CD4-positive, alpha-beta T cell treated with Interleukin-2 at 100 ng/mL for 4 hours (primary cell): Measurements from ENCODE around the gene WWOX.
"Not testable (repeated sequence)": the region's sequence is repeated elsewhere in the genome, so short reads cannot be mapped to it uniquely, and the experiment has no call there.

Source experiments
- DNase-seq: peaks from one replicate; pipeline ENCODE4 v3.0.0-alpha.2; 2020; ENCODE audit warnings: low spot score

The WWOX gene

DNA sequence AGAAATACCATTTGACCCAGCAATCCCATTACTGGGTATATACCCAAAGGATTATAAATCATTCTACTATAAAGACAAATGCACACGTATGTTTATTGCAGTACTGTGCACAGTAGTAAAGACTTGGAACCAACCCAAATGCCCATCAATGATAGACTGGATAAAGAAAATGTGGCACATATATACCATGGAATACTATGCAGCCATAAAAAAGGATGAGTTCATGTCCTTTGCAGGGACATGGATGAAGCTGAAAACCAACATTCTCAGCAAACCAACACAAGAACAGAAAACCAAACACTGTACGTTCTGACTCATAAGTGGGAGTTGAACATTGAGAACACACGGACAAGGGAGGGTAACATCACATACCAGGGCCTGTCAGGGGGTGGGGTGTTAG lies 1126.5 kb downstream of the WWOX start:
- not testable (repeated sequence) for DNase-seq

DNA sequence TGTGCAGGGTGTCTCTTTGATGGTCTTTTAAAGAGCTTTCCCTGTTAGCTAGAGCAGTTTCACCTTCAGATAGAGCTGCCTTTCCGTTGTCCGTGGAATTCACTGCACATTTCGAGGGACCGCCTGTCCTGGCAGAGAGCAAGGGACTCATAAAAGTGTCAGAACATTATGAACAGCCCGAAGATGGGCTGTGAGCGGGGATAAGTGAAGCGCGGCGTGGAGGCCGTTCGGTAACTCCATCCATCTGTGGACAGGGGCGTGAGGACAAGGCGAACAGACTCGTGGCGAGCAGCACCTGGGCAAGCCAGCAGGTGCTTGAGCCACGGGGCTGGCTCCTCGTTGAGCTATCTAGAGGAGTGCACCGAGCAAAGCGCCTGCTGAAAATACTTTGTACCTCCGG lies 1129.9 kb downstream of the WWOX start:
- no peak for DNase-seq

DNA sequence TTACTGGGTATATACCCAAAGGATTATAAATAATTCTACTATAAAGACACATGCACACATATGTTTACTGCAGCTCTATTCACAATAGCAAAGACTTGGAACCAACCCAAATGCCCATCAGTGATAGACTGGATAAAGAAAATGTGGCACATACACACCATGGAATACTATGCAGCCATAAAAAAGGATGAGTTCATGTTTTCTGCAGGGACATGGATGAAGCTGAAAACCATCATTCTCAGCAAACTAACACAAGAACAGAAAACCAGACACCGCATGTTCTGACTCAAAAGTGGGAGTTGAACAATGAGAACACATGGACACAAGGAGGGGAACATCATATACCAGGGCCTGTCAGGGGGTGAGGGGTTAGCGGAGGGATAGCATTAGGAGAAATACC lies 1146.2 kb downstream of the WWOX start:
- DNase-seq: not testable (repeated sequence)

DNA sequence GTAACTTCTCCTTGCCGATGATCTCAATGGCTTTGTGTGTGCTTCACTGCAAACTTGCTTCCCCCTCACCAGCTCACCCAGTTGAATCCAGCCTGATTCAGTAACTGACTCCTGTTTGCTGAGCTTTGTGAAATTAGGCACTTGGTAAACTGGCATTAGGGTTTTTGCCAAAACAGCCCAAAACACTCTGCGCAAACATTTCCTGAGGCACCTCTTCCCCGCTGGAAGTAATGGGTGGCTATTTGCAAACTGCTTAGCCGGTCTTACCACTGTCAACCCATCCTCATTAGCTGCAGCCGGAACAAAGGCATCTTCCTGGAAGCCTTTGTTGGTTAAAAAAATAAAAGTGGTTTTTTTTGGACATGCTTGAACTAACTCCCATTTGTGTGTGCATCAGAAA lies 1147.9 kb downstream of the WWOX start:
- no peak for DNase-seq

DNA sequence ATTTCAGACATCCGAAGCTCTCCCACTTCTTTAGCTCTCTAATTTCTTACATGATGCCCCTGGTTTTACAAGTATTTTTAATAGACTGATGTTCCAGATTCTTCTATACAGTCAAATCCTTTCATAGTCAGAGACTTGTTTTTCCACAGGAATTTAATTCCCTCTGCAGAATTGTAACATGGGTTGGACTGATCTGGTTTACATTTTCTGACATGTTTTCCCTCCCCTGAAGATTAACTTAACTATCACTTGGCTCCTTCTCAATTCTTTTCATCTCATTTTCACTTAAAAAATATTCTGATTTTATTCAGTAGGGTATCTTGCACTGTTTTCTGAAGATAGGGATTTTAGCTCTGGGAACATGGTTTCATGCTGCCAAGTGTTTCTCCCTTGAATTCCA lies 1148.9 kb downstream of the WWOX start:
- no peak for DNase-seq

DNA sequence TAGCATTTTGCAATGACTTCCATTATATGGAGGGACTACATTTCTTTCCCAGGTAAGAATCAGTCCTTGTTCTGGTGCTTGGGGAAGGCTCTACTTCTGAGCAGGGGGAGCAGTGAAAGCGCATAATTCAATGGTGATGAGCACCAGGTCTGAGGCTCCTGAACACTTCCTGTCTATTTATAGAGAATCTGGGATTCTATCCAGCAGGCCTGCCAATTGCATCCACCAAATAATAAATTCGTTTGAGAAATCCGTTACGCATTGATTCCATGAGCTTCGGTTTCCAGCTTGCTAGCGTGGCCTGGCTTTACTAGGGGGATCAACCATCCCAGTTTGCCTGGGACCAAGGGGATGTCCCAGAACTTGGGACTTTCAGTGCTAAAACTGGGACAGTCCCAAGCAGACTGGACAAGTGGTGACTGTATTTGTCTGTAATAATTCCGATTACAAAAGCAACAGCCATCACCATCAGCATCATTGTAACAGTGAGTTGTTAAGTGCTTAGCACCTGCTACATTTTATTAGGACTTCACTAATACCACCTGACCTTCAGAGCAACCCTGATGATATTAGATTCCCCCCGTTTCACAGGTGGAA lies 1151.1 kb downstream of the WWOX start:
- DNase-seq: no peak

DNA sequence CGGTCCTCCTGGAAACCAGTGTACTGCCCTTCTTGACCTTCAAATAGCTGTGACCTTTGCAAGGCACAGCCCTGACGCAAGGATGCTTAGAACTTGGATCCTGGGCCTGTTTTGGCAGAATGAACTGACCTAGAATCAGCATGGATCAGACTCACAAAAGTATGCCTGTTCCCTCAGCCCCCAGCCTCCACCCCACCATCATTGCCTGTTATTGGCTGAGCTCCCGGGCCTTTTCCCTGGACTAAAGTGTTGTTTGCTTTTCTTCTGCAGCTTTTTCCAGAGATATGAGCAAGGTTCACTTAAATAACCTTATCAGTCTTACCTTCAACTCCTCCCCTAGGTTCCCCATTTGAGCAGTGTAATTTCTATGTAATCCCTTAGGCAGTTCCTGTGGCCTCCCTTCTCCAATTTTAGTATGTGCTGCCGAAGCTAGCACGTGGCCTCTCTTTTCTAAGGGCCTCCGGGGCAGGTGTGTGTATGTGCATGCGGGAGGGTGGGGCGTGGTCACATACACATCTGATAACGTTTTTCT lies 1153.7 kb downstream of the WWOX start:
- DNase-seq: no peak

DNA sequence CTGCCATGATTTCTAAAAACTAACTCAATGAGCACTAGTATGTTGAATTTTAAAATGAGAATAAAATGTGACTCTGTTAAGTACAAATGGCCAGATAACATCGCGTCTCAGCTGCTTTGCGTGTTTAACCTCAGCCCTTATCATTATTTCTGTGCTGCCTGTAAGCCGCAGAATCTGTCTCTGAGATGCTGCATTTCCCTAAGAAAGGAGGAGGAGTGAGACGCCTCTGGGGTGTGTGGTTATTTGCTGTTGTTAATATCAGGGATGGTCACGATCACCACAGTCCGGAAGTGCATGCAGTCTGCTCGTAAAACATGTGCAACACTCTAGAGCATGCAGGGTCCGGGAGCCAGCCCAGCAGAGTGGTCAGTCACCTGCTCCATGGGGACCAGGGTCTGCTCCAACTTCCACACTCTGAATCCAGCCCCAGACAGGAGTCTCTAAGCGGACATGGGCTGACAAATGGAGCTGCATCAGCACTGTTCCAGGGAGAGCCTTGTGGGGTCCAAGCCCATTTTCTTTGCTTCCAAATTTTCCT lies 1158.6 kb downstream of the WWOX start:
- no peak for DNase-seq

DNA sequence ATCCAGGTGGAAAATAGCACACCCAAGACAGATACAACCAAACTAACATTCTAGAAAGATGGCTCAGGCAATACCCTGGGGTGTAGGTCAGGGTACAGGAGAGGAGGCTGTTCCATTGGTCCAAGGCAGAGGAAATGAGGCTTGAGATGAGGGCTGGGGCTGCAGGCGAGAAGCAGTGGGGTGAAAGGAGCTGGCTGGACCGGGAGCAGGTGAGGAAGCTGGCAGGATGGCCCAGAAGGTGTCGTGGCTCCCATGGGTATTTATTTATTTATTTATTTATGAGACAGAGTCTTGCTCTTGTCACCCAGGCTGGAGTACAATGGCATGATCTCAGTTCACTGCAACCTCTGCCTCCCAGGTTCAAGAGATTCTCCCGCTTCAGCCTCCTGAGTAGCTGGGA lies 1161.4 kb downstream of the WWOX start:
- not testable (repeated sequence) for DNase-seq

DNA sequence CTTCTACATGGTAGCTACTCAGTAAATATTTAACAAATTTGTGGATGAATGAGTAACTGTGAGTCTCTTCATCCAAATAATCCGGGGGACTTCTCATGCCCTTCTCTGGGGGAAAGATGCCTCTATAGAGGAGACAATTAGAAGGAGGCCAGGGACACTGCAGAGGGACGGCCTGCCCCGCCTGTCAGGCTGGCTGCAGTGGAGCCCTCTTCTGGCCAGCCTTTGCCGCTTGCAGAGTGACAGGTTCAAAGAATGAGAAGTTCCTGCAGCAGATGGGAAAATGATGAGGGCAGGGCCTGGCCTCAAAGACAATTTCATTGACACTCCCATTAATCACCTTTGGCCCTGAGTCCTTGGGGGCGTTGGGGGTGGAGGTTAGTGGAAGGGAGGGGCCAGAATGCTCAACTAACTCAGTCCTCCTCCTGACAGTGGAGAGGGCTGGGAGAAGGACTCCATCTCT lies 1162.1 kb downstream of the WWOX start:
- DNase-seq: peak; percentile 55

DNA sequence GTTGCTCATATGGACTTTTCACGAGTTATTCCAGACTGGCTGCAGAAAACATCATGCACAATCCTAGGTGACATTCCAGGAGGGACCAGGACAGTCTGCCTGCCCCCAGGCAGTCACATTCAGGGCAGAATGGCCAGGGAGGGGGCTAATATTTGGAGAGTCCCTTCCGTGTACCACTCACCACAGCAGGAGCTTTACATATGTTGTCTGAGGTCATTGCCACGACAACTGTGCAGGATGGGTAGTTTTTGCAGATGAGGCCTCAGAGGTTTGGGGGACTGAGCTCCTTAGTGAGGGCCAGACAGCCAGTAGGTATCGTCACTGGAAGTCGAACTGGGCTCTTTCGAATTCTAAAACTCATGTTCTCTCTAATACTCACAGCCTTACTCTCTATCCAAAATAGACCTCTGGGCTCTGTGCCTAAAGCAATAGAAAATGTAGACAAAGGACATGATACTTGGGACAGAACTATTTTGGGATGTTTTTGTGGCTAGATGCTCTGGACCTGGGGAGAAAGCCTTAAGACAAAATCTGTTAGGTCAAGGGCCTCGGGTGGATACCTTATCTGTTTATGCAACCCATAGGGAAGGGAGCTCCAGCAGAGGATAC lies 1162.6 kb downstream of the WWOX start:
- DNase-seq: no peak
